CD4-positive, alpha-beta T cell treated with Interleukin-4 for 1 hour (primary cell): Measurements from ENCODE around the gene NTM.
A peak's percentile ranks its signal among the peaks of the same experiment; 100 is the strongest.

Experiments used
- DNase-seq, 2 donors: peaks; one replicate each; pipeline ENCODE4 v3.0.0-alpha.2; 2020 to 2022

Gene NTM

DNA sequence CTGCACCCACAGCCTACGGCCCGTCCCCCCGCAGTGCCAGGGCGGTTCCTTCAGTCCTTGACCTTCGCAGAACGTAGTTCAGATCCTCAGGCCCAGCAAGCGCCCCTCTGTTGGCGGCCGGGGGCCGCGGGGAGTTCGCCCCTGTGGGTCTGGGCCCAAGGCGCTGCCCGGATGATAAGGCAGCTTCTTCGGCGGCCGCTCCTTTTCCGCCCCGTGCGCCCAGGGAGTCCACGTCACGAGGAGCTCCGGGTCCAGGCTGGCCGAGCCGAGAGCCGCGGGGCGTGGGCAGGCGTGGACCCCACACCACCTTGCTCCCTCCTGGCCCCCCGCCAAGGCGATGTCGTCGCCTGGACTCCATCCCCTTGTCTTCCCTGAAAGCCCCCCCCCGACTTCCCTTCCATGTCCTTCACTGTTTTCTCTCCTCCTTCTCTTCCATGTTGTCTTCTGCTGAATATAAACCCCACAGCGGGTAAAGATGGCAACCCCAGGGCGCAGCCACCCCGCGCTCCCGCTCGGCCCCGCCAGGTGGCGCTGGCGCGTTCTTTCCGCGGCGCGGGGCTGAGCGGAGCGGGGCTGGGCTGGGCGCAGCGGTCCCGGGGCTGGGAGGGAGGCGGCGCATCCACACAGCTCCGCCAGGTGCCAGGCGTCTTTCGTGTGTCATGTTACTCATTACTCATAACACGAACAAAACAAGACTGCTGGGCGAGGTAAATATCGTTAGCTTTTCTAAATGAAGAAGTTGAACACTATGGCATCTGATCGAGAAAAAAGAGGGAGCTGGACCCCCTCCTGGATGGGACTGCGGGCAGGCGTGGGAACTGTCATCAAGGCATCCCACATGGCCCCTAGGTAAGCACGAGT is 321.0 kb downstream of the NTM start:
- no peak for DNase-seq

DNA sequence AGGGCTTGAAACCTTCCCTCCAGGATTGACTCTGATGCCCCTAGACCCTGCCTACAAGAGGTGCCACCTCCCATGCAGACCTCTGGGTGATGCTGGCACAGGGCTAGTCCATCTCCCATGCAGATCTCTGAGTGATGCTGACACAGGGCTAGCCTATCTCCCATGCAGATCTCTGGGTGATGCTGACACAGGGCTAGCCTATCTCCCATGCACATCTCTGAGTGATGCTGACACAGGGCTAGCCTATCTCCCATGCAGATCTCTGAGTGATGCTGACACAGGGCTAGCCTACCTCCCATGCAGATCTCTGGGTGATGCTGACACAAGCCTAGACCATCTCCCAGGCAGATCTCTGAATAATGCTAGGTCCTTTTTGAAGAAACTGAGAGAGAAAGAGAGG is 321.7 kb downstream of the NTM start:
- no peak for DNase-seq

DNA sequence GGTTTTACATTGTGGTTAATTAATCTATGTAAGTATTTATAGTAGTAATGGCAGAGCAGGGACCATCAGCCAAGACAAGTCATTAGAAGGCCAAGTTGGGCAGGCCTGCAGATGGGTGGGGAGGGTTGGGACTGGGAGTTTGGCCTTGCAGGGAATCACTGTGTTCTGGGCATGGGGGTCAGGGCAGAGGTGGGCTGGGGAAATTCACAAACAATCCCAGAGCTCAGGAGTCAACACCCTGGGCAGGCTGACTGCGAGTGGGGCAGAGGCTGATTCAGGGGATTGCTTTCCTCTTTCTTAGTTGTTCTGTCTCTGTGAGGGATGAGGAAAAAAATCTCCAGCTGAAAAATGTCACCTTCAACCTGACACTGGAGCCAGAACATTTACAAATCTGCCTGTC is 322.5 kb downstream of the NTM start:
- no peak for DNase-seq

DNA sequence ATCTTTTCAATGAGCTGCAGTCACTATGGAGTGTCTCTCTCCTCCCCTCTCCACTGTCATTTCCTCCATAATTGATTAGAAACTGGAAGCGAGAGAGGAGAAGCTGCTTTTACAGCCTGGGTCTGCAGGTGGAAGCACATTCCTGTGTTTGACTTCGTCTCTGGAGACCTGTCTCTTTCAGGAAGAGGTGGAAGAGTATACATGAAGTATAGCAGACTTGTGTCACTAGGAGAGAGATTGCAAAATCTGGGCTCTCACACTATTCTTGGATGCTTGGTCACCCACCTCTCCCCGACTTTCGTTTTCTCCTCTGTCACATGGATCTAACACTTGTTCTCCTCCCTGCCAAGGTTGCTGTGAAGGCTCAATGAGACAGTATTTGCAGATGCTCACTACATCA is 323.3 kb downstream of the NTM start:
- no peak for DNase-seq

DNA sequence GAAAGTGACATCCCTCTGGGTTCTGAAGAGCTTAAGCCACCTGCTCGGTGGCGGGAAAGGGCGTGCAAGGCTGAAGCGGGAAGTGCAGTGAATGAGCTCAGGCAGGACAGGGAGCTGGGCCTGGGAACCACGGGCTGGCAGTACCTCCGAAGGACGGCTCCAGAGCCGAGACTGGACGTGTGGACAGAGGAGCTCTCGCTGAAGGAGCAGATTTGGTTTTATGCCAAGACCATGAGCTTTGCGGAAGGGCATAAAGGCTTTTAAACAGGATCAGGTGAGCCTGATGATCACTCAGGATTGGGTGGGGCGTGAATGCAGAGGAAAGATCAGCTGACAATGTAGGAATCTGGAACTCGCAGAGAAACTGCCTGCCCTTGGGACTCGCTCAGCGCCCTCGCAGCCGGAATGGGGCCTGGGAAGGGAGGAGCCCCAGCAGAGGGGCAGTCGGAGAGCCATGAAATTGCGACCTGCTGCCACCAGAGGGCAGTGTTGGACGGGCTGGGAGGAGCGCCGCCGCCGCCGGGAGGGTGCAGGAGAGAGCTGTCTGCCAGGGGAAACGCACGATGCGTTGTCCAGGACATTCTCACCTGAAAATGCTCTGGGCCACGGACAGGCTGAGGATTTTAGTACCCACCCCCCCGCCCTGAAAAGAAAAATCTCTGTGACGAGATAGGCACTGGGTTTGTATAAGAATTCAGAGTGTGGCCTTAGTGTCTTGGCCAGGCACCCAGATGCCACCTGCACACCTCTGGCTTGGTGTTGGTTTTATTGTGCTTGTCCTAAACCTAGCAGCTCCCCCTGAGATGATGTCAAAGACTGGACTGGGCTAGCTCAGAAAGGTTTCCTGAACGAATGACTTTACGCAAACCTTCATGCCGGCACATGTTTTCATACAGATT is 324.4 kb downstream of the NTM start:
- peak; percentile 38 to 39 for DNase-seq

DNA sequence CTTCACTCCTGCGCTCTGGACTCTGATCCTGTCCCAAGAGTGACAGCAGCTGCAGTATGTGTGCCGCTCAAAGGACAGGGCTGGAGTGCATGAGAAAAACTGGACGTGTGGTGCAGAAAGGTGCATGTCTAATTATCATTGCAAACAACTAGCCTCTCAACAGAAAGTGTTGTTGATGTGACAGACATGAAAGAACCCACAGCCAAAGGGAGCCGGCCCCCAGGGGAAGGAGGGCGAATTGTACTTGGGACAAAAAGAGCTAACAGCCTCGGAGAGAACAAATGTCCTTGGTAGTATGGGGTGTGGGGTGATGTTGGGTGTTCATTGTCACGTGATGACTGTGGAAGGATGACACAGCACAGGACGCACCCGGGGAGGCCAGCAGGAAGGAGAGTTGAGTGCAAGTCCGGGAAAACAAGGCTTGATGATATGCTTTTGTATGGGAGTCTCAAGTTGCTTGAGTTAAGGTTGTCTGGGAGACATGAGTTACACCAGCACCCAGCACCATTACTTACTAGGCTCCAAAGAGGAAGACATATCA is 325.5 kb downstream of the NTM start:
- DNase-seq, result no peak

DNA sequence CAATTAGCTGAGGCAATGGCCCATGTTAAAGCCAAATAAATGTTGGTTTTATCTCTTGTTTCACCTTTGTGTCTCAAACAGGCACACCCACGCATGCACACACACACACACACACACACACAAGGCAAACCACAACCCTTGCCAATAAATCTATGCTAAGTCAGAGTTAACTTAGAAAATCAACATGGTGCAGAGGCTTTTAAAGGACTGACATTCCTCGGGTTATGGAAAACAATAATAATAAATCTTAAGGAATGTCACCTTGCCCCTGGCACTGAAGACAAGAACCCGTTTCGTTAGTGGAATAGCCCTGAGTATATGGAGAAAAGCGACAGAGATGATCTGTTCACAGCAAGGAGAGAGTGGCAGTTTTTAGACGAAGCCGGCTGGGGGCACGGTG is 326.3 kb downstream of the NTM start:
- no peak for DNase-seq

DNA sequence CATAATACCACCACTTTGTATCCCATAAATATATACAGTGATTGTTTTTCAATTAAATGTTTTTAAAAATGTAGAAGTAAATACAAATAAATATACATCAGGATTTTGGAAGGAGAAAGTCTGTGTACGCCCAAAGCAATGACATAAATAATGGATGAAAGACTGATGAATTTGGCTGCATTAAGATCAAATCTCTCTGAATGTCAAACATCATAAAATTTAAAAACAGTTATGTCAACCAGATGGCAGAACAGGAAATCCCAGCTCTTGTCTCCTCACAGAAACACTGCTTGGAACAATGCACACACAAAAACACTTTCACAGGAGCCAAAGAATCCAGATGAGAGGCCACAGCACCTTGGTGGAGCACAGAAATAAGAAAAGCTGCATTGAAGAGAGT is 332.9 kb downstream of the NTM start:
- DNase-seq, result no peak

DNA sequence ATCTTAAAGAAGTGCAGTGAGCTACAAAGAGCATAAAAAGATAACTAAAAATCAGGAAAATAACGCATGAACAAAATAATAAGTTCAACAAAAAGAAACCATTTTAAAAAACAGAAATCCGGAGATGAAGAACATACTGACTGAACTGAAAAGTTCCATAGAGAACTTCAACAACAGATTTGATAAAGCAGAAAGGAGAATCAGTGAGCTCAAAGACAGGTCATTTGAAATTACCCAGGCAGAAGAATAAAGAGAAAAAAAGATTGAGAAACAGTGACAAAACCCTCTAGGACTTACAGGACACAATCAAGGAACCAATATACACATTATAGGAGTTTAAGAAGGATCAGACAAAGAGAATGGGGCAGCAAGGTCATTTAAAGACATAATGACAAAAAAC is 334.3 kb downstream of the NTM start:
- no peak for DNase-seq

DNA sequence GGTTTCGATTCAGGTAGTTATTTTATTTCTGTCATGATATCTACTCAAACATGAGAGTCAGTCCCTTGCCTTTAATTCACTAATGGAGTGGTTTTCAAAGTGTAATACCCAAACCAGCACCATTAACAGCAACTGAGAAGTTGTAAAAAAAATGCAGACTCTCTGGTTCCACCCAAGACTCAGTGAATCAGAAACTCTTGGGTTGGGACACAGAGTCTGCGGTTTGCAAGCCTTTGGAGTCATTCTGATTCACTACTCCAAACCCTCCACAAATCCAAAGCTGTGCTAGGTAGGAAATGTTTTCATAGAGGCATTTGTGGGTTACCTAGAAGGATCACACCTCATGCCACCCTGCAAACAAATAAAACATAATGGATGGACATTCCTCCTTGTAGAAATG is 340.1 kb downstream of the NTM start:
- no peak for DNase-seq

DNA sequence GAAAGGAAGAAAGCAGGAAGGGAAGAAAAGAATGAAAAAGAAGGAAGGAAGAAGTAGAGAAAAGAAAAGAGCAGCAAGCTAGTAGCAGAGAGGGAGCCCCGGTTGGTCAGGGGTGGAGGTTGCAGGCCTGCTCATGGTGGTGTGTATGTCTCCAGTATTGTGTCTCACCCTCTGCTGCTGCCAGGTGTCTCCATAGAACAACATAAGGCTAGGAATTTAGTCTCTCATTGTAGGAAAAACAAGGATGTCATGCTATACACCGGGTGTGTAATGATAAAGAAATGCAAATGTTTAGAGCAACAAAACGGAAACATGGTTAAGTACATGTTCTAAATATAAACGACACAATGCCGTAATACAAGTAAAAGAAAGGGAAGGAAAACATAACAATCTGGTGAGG is 342.5 kb downstream of the NTM start:
- DNase-seq, result no peak

DNA sequence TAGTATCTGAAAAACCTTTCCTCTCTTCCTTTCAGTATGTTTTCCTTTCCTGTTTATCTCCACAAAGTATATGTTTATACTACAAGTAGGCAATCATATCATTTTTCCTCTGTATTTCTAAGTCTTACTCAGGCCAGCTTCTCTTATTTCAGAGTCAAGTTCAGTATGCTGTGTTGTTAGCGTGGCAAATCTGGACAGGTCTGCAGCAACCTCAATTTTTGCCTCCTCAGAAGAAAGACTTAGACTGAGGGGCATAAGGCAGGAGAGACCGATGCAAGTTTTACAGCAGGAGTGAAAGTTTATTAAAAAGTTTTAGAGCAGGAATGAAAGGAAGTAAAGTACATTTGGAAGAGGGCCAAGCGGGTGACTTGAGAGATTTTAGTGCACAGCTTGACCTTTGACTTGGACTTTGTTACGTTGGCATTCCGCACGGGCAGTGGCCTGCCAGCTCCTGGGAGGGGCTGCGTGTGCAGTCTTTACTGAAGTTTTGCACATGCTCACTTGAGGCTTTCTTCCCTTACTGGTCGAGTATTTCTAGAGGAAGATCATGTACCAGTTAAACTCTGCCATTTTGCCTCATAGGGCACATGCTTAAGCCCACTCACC is 343.2 kb downstream of the NTM start:
- no peak for DNase-seq

DNA sequence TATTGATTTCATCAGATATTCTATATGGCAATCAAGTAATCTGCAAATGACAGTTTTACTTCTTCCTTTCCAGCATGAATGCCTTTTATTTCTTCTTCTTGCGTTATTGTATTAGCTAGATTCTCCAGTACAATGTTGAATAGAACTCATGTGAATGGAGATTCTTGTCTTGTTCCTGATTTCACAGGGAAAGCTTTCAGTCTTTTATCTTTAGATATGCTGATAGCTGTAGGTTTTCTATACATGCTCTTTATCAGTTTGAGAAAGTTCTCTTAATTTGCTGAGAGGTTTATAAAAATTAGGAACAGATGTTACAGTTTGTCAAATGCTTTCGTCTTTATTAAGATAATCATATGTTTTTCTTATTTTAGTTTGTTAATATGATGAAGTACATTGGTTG is 347.2 kb downstream of the NTM start:
- DNase-seq, result no peak

DNA sequence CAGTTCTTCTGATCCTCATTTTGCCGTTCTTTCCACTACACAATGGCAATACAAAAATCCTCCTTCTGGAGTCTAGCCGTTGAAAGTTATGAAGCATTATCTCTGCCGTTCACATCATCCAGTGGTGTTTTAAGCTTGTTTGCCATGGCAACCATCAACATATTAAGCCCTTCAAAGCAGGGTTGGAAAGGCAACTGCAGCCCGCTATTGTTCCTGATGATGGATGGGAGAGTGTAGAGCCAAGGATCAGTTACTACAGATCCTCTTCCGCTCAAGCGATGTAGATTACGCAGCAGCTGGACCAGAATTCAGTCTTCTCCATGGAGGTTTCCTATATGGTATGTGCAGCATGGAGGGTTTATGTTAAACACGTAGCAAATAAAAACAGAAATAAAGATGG is 352.7 kb downstream of the NTM start:
- no peak for DNase-seq

DNA sequence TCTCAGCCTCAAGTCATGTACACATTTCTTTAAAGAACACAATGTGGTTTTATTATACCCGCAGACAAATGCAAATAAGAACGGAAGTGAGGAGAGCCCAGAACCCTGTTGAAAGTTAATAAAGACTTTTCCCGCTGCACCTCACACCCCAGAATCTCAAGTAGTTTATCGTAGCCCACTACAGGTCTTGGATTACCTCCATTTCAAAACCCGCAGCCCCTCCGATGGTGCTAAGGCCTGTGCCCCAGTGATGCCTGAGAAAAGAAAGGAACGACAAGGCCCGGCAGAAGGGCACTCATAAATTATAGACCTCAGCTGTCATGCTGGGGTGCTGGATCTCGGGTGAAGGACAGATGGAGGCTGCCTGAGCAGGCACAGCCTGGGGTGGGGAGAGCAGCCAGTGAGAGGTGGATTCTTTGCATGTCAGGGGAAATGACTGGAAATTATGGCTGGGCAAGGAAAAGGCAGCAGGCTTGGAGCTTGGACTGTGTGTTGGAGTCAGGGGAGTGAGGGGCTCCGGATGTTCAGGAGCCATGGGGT is 354.1 kb downstream of the NTM start:
- DNase-seq, result no peak

DNA sequence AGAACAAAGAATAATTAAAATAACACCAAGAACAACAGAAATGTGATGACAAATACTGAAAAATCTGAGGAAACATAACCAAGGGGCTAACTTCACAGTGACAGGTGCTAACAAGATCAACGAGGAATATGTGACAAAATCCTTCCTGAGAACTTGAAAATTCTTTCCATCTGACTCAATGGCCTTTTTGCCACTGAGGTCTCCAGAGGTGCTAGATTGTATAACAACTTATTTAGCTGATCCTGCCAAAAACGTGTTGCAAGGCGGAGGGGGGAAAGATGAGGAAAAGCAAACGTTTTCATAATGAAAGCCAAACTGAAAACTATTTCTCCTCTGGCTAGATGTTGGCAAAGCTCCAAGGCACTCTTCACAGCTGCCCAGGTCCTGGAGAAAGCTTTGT is 364.5 kb downstream of the NTM start:
- DNase-seq, result no peak

DNA sequence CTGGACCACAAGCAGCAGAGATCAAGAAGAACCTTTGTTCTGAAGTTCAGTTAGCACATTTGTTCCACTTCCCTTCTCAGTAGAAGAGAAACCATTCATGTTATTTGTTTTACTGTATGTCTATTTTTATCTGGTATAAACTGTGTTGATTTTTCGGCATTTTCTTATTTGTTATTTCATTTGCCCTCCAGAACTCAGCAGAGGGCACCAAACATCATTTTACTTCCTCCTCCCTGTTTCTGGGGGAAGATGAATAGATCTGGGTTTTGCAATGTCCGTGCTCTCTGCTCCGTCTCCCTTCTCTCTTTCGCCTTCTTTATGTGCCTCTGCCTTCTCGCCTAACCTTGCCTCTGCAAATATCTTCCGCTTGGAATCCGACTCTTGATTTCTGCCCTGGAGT is 366.9 kb downstream of the NTM start:
- no peak for DNase-seq

DNA sequence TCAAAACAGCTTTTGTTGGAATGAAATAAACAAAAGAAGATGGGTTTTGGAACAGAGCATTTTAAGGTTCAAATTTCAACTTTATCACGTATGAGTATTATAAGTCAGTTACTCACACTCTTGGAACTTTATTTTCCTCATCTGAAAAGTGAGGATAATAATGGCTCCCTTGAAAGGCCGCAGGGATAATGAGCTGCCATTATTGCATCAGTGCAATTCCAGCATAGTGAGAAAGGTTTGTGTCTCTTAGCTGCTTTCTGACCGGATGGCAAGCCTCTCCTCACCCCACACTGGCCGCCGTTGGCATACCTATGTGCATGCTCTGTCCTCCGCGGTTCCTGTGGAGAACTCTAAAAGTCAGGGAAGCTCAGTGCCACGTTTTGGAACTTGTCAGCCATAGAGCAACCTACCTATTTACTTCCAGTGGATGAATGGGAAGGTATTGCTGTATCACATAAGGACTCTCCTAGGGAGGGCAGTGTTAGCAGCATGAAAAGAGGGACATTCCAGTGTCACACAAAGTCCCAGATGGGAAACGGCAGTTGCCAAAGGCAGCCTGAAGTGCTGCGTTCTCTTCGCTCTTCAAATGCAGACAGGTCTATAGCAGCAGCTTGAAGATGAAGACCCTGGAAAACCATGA is 368.9 kb downstream of the NTM start:
- DNase-seq, result no peak

DNA sequence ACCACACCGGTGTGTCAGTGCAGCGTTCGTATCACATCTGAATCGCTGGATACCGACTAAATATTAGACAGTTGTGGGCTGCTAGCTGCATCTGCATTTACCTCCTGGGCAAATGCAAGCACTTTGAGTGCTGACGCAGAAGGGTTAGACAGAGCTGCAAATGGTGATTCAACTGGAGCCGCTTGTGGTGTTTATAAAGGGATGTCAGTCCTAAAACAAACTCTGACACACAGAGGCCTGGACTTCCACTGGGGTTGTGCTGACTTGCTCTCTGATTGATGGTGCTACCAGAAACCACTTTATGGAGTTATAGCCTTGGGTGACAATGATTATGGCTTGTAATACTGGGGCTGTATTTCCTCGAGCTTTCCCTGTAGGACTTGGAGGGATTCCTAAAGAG is 374.4 kb downstream of the NTM start:
- no peak for DNase-seq

DNA sequence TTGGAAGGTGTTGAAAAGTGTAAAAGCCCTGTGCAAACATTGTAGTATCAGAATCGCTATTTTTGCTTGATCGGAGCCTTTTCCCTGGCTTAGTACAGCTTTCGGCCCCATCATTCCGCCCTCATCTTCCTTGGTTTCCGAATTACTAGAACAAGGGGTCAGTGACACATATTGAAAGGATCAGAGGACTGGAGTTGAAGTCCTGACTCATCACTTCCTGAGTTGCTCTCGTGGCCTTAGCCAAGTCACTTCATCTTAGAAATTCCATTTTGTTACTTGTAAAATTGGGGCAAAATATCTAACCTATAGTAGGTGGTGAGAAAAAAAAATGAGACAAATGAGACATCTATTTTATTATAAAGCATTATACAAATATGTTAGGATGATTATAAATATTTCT is 375.0 kb downstream of the NTM start:
- no peak for DNase-seq

DNA sequence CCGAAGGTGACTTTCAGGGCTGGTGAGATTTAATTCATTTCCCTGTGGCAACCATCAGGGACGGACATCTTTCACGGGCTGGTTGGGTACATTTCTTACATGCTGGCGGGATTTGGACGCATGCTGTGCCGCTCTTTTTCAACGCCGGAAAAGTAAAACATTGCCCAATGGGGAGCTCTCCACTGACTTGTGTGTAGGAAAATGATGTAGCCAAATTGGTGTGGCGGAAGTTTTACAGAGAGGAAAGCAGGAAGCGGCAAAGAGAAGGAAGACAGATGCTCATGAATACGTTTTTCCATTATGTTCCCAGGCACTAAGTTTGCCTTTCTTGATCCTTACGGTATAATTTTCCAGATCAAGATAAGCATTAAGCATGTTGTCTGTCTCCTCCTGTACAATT is 375.8 kb downstream of the NTM start:
- DNase-seq, result no peak

DNA sequence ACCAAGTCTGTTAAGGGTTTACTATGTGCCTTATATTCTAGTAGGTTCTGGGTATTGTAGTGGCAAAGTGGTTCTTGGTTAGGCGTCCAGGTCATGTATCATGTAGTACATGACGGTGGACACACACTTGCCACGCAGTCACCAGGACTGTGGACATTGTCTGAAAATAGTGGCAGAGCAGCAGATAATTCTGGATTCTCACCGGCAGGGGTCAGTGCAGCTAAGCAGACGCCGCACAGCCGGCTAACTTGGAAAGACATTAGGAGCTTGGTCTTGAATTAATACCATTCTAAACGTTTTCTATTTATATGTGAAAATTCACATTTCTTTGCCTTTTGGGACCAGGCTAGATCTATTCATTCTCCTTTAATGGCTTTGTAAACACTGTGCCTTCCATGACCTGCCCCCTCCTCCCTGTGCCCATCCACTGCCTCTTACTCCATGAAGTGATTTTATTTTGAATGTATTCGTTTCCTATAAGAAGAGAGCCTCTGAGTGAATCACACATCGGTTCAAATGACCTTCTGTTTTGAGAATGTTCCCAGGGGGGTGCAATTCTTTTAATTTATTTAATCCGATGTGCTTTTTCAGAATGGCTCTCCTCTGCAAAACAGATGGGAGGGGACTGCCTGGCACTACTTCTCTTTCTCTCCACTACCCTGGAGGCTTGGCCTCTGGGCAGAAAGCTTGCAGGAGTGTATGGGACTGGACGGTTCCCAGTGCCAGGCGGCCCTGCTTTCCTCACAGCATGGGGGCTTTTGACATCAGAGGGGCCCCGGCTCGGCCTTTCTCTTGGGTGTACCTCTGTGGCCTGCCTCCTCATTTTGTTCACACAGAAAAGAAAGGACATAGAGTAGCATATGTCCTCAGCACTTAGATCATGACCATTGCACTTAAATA is 378.0 kb downstream of the NTM start:
- DNase-seq, result peak; percentile 14 to 36
